ENCODE data around the gene HAUS3. TPM values are rescaled to one million over a fixed set of nuclear protein-coding genes. Genes with fewer than 3 reads are reported as not detected.
A peak's percentile ranks its signal among the peaks of the same experiment; 100 is the strongest.

Gene HAUS3
- total RNA-seq, 2 experiments from 2014 or later = 143 to 148 TPM

DNA sequence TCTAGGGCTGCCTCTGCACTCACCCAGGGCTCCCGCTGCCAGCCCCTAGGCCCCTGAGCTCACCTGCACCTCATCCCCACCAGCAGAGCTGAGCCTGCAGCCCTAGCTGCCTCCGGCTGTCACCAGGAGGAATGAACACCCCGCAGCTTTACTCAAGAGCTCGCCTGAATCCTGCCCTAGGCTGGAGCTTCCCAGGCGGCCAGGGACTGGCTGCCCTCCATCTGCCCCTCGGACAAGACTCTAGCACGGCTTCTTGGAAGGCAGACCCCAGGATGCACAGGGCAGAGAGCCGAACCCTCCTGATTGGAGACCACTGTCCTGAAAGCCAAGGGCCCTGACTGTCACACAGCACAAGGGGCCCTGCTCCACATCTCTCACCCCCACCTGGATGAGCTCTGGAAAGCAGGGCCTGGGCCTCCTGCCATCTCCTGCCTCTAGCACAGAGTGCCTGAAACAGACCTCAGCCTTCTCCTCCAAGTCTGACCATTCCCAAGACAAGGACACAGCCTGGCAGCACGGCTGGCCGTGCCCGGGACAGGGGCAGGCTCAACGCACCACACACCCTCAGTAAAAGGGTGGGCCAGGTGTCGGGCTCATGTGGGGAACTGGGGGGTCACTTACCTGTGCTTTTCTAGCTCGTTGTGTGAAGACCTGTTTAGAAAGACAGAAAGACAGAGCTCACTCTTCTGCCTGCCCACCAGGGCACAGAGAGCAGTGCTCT, 15.6 kb upstream of the HAUS3 start:
- TF ChIP-seq, protein P1, sequence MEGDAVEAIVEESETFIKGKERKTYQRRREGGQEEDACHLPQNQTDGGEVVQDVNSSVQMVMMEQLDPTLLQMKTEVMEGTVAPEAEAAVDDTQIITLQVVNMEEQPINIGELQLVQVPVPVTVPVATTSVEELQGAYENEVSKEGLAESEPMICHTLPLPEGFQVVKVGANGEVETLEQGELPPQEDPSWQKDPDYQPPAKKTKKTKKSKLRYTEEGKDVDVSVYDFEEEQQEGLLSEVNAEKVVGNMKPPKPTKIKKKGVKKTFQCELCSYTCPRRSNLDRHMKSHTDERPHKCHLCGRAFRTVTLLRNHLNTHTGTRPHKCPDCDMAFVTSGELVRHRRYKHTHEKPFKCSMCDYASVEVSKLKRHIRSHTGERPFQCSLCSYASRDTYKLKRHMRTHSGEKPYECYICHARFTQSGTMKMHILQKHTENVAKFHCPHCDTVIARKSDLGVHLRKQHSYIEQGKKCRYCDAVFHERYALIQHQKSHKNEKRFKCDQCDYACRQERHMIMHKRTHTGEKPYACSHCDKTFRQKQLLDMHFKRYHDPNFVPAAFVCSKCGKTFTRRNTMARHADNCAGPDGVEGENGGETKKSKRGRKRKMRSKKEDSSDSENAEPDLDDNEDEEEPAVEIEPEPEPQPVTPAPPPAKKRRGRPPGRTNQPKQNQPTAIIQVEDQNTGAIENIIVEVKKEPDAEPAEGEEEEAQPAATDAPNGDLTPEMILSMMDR (IDR thresholded peaks at IDR 0.05) = no peak
- no peak for ATAC-seq (ENCODE audit: poor library complexity)
- H3K4me1 Mint-ChIP-seq (ENCODE audit: low read depth) = no peaks in the 10 kb centered on the region
- H3K27me3 ChIP-seq (ENCODE audit: control insufficient read depth in 1 of 2, insufficient read depth in 2 of 2, low read length in 2 of 2) = no peaks in the 10 kb centered on the region
- peak in 3 of 14 experiments; percentile 0 to 4 (median 1) for DNase-seq
- H3K9me3 Mint-ChIP-seq = no peaks in the 10 kb centered on the region
- peak overlapping the region; percentile 20 for H3K4me3 Mint-ChIP-seq
- ChIA-PET POLR2A (interaction anchor here (2.1 kb wide), 1 partner anchor 16 kb away, joined by 13 read pairs; the partner anchor contains the start of genes HAUS3 and POLN), CTCF (no interaction called here)
- H3K27ac ChIP-seq (ENCODE audit: low read depth in 1 of 2, low read length in 2 of 2) = no peak overlapping the region
- H3K9me3 ChIP-seq (ENCODE audit: control insufficient read depth in 1 of 2, insufficient read depth in 1 of 2, low read length in 2 of 2) = no peaks in the 10 kb centered on the region
- H3K4me1 ChIP-seq (ENCODE audit: insufficient read depth, low read length) = peaks cover 43% of the 10 kb centered on the region
- H3K36me3 ChIP-seq (ENCODE audit: insufficient read depth, low read length) = peaks cover 55% of the 10 kb centered on the region
- peaks cover 31% of the 10 kb centered on the region for H3K36me3 Mint-ChIP-seq (ENCODE audit: low read depth)
- H3K27me3 Mint-ChIP-seq = no peaks in the 10 kb centered on the region
- intact Hi-C loops (cut with DNase I, micrococcal nuclease) = no loop called here
- H3K4me3 ChIP-seq (ENCODE audit: low read length) = no peak overlapping the region
- H3K27ac Mint-ChIP-seq = peak overlapping the region; percentile 51

DNA sequence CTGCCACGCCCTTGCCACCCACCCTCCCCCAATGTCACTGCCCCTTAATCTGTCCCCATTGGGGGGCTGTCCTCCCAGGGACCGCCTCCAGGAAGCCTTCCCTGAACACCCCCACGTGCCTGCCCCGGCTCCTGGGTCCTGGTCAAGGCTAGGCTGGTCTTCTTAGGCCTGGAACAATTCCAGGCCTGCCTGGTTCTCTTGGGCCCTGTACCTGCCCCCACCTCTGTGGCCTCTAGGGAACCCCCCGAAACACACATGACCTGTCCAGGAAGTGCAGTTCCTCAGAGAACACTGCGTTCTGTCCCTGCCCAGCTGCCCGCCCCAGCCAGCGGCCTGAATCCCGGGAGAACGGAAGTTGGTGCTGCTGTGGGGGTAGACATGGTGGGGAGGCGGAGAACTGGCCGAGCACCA, 14.9 kb upstream of the HAUS3 start:
- no peak overlapping the region for H3K27ac ChIP-seq (ENCODE audit: low read depth in 1 of 2, low read length in 2 of 2)
- H3K4me3 Mint-ChIP-seq = peak overlapping the region; percentile 20
- POLR2A ChIA-PET = no interaction called here
- H3K4me1 ChIP-seq (ENCODE audit: insufficient read depth, low read length) = peaks cover 42% of the 10 kb centered on the region
- TF ChIP-seq, protein P1 (IDR thresholded peaks at IDR 0.05) = no peak
- H3K27me3 Mint-ChIP-seq = no peaks in the 10 kb centered on the region
- DNase-seq = peak in 2 of 14 experiments; percentile 0 to 5
- H3K9me3 Mint-ChIP-seq = no peaks in the 10 kb centered on the region
- H3K27me3 ChIP-seq (ENCODE audit: control insufficient read depth in 1 of 2, insufficient read depth in 2 of 2, low read length in 2 of 2) = no peaks in the 10 kb centered on the region
- no peaks in the 10 kb centered on the region for H3K9me3 ChIP-seq (ENCODE audit: control insufficient read depth in 1 of 2, insufficient read depth in 1 of 2, low read length in 2 of 2)
- no peak for ATAC-seq (ENCODE audit: poor library complexity)
- H3K4me1 Mint-ChIP-seq (ENCODE audit: low read depth) = no peaks in the 10 kb centered on the region
- no peak overlapping the region for H3K4me3 ChIP-seq (ENCODE audit: low read length)
- peak overlapping the region; percentile 51 for H3K27ac Mint-ChIP-seq
- CTCF ChIA-PET = no interaction called here
- intact Hi-C loops (cut with DNase I, micrococcal nuclease) = no loop called here
- H3K36me3 Mint-ChIP-seq (ENCODE audit: low read depth) = peaks cover 32% of the 10 kb centered on the region
- H3K36me3 ChIP-seq (ENCODE audit: insufficient read depth, low read length) = peaks cover 61% of the 10 kb centered on the region

DNA sequence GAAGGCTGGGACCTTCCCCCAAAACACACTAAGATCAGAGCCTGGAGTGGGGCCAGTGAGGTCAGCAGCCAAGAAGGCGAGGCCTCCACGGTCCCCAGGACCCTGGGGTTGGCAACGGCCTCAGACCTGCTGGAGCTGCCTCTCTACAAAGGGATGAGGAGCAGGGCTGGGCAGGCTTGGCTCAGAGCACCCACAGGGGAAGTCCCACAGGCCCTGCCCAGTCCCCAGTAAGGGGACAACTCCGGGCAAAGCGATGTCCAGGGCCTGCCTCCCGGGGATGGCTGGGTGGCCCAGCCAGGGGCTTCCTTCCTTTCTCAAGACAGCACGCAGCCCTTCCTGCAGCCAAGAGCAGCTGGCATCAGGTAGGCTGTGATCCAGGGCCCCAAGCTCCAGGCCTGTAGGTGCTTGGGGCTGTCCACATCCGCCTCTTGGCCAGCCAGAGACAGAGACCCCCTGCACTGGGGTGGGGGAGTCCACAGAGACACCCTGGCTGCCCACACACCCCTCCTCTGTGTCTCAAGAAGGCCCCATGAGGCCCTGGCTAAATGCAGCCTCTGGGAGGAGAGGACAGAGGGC, 14.3 kb upstream of the HAUS3 start:
- Histone ChIP-seq H3K27me3 (ENCODE audit: control insufficient read depth in 1 of 2, insufficient read depth in 2 of 2, low read length in 2 of 2) (no peaks in the 10 kb centered on the region), H3K9me3 (ENCODE audit: control insufficient read depth in 1 of 2, insufficient read depth in 1 of 2, low read length in 2 of 2) (no peaks in the 10 kb centered on the region), H3K4me1 (ENCODE audit: insufficient read depth, low read length) (peaks cover 42% of the 10 kb centered on the region), H3K36me3 (ENCODE audit: insufficient read depth, low read length) (peaks cover 65% of the 10 kb centered on the region), H3K4me3 (ENCODE audit: low read length) (no peak overlapping the region), H3K27ac (ENCODE audit: low read depth in 1 of 2, low read length in 2 of 2) (no peak overlapping the region)
- TF ChIP-seq, protein P1 (IDR thresholded peaks at IDR 0.05) = no peak
- DNase-seq (peak in 4 of 14 experiments; percentile 1 to 17 (median 2)), ATAC-seq (ENCODE audit: poor library complexity) (no peak)
- Mint-ChIP-seq H3K4me3 (no peak overlapping the region), H3K36me3 (ENCODE audit: low read depth) (peaks cover 37% of the 10 kb centered on the region), H3K27ac (no peak overlapping the region), H3K27me3 (no peaks in the 10 kb centered on the region), H3K9me3 (no peaks in the 10 kb centered on the region), H3K4me1 (ENCODE audit: low read depth) (no peaks in the 10 kb centered on the region)
- ChIA-PET POLR2A (no interaction called here), CTCF (no interaction called here)
- intact Hi-C loops (cut with DNase I, micrococcal nuclease) = no loop called here

Data from CD4-positive, alpha-beta T cell (primary cell).